Transverse colon (tissue), 4 donors: Measurements from ENCODE around the gene SETX.
A peak's percentile ranks its signal among the peaks of the same experiment; 100 is the strongest.

ENCODE experiments used
- EP300 ChIP-seq: sonication (generic); formaldehyde crosslinking; IDR thresholded peaks from one replicate; pipeline ENCODE4 v1.6.1; 2017; ENCODE audit warnings: antibody characterized with exemption, low read depth
- POLR2A ChIP-seq: fragments of 450-650 bp; IDR thresholded peaks from one replicate; pipeline ENCODE4 v1.6.1; 2016; ENCODE audit warnings: antibody characterized with exemption, mild to moderate bottlenecking, moderate library complexity
- POLR2AphosphoS5 ChIP-seq, 3 donors: sonication (generic); formaldehyde crosslinking; IDR thresholded peaks; one replicate each; pipeline ENCODE4 v1.6.1; 2016; ENCODE audit warnings: antibody characterized with exemption in 3 of 3
- TF ChIP-seq, protein P1 (sequence below), 5 experiments: fragments of 200-600 bp in 3 of 5; fragments of 450-650 bp in 2 of 5; sonication (generic) in 3 of 5; IDR thresholded peaks; 1 replicate in 2 of 5; 2 replicates in 3 of 5; pipeline ENCODE4 v1.5.1; 2016 to 2017; ENCODE audit warnings: antibody characterized with exemption in 5 of 5, inconsistent platforms in 3 of 5, mild to moderate bottlenecking in 2 of 5, moderate library complexity in 1 of 5

DNA sequence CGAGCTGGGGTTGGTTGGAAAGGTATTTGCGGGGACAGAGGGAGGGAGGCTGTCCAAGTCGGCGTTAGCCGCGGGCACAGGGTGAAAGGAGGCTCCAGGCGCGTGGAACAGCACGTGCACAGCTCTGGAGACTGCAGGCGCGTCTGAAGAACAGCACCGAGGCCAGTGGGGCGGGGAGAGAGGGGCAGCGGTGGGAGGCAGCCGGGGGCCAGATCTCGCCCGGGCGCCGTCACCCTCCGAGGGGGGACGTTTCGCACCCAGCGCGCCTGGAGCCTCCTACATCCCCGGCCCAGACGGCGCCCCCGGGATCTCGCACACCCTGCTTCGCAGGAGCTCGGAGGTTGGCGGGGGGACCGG is 113.3 kb downstream of the SETX start:
- TF ChIP-seq, protein P1, sequence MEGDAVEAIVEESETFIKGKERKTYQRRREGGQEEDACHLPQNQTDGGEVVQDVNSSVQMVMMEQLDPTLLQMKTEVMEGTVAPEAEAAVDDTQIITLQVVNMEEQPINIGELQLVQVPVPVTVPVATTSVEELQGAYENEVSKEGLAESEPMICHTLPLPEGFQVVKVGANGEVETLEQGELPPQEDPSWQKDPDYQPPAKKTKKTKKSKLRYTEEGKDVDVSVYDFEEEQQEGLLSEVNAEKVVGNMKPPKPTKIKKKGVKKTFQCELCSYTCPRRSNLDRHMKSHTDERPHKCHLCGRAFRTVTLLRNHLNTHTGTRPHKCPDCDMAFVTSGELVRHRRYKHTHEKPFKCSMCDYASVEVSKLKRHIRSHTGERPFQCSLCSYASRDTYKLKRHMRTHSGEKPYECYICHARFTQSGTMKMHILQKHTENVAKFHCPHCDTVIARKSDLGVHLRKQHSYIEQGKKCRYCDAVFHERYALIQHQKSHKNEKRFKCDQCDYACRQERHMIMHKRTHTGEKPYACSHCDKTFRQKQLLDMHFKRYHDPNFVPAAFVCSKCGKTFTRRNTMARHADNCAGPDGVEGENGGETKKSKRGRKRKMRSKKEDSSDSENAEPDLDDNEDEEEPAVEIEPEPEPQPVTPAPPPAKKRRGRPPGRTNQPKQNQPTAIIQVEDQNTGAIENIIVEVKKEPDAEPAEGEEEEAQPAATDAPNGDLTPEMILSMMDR (IDR thresholded peaks at IDR 0.05), result peak in 2 of 5 experiments; percentile 13 to 24
- TF ChIP-seq EP300, result no peak
- TF ChIP-seq POLR2AphosphoS5 (IDR thresholded peaks at IDR 0.05), result peak in 2 of 3 donors; percentile 10 to 17
- no peak for TF ChIP-seq POLR2A
